Keratinocyte (primary cell): Measurements from ENCODE around the gene ZNF644. TPM values are rescaled to one million over a fixed set of nuclear protein-coding genes. Genes with fewer than 3 reads are reported as not detected.

ENCODE experiments used
- DNase-seq: peaks from one replicate; pipeline ENCODE4 v3.0.0-alpha.2; 2011; ENCODE audit warnings: low read depth, missing footprints, low spot score
- FAIRE-seq: peaks from 2 replicates; lab custom pipeline; 2011; peaks lifted over from hg19 to GRCh38; lab: Jason Lieb, UNC
- H2AFZ ChIP-seq: 2 replicates; pipeline ENCODE4 v1.6.0; 2012; ENCODE audit warnings: low read length, control low read depth, inconsistent platforms; ENCODE audit not compliant: control insufficient read depth
- H3K27ac ChIP-seq: 2 replicates; pipeline ENCODE4 v1.5.1; 2011; ENCODE audit warnings: low read length; ENCODE audit not compliant: control insufficient read depth, insufficient read depth
- H3K27me3 ChIP-seq: 3 replicates; pipeline ENCODE4 v1.6.0; 2011; ENCODE audit warnings: low read length; ENCODE audit not compliant: control insufficient read depth, insufficient read depth; ENCODE audit errors: extremely low read depth
- H3K36me3 ChIP-seq, 2 experiments: 2 replicates in 1 of 2; 3 replicates in 1 of 2; pipeline ENCODE4 v1.5.1; 2011; ENCODE audit warnings: low read length in 2 of 2, mild to moderate bottlenecking in 1 of 2; ENCODE audit not compliant: control insufficient read depth in 2 of 2, insufficient read depth in 2 of 2; ENCODE audit errors: extremely low read depth in 1 of 2
- H3K4me1 ChIP-seq: 3 replicates; pipeline ENCODE4 v1.5.1; 2011; ENCODE audit warnings: low read length; ENCODE audit not compliant: control insufficient read depth, insufficient read depth; ENCODE audit errors: extremely low read depth
- H3K4me2 ChIP-seq: 3 replicates; pipeline ENCODE4 v1.6.0; 2011; ENCODE audit warnings: low read depth, low read length; ENCODE audit not compliant: control insufficient read depth, insufficient read depth; ENCODE audit errors: extremely low read depth
- H3K4me3 ChIP-seq, 3 experiments: fragments of 200-600 bp in 1 of 3; sonication (generic) in 1 of 3; 2 replicates in 2 of 3; 3 replicates in 1 of 3; pipeline ENCODE4 v1.5.1; 2011 to 2016; ENCODE audit warnings: low read length in 3 of 3, mild to moderate bottlenecking in 3 of 3, control low read depth in 2 of 3, inconsistent platforms in 1 of 3, low read depth in 1 of 3, mixed read lengths in 1 of 3, mixed run types in 1 of 3, moderate library complexity in 1 of 3; ENCODE audit not compliant: control insufficient read depth in 2 of 3, insufficient read depth in 2 of 3; ENCODE audit errors: extremely low read depth in 1 of 3
- H3K79me2 ChIP-seq: 2 replicates; pipeline ENCODE4 v1.6.0; 2012; ENCODE audit warnings: low read length; ENCODE audit not compliant: control insufficient read depth, insufficient read depth
- H3K9ac ChIP-seq: 3 replicates; pipeline ENCODE4 v1.6.0; 2011; ENCODE audit warnings: low read length; ENCODE audit not compliant: control insufficient read depth, insufficient read depth; ENCODE audit errors: extremely low read depth
- H3K9me1 ChIP-seq: 3 replicates; pipeline ENCODE4 v1.6.0; 2011; ENCODE audit warnings: low read length; ENCODE audit not compliant: control insufficient read depth, insufficient read depth; ENCODE audit errors: extremely low read depth
- H3K9me3 ChIP-seq: 2 replicates; pipeline ENCODE4 v1.5.1; 2012; ENCODE audit warnings: low read depth, low read length; ENCODE audit not compliant: control insufficient read depth
- H4K20me1 ChIP-seq: 3 replicates; pipeline ENCODE4 v1.6.0; 2011; ENCODE audit warnings: low read length; ENCODE audit not compliant: control insufficient read depth, insufficient read depth; ENCODE audit errors: extremely low read depth
- CTCF ChIP-seq, 3 experiments: IDR thresholded peaks in 1 of 3; conservative IDR thresholded peaks in 1 of 3; optimal IDR thresholded peaks in 1 of 3; 2 replicates in 2 of 3; 3 replicates in 1 of 3; pipeline versions ENCODE3 to v1.5.1; 2011; ENCODE audit warnings: low read length in 3 of 3, mild to moderate bottlenecking in 3 of 3, moderate library complexity in 2 of 3, control low read depth in 1 of 3, inconsistent platforms in 1 of 3; ENCODE audit not compliant: insufficient read depth in 2 of 3; ENCODE audit errors: extremely low read depth in 1 of 3
- EZH2 ChIP-seq: IDR thresholded peaks from one replicate; pipeline ENCODE4 v1.6.1; 2012; ENCODE audit warnings: inconsistent platforms, mild to moderate bottlenecking, low read length, moderate library complexity
- dilution Hi-C: fragments of 300-500 bp; cut with MboI; formaldehyde crosslinking; loops from one replicate; pipeline ENCODE4 v1.7.0; 2020; ENCODE audit warnings: low sequenced_read_pairs; ENCODE audit not compliant: extremely low pct_ligation_motif_present
- polyA plus RNA-seq, 5 experiments: library from polyadenylated mRNA; depleted of rRNA in 3 of 5; stranded (reverse) in 3 of 5; stranded (forward) in 1 of 5; unstranded in 1 of 5; fragments of >200 nt; gene quantifications; 1 replicate in 1 of 5; 2 replicates in 3 of 5; 3 replicates in 1 of 5; pipeline versions ENCODE4 v1.2.1 to v1.2.3, GENCODE V29; 2011 to 2012; ENCODE audit warnings: missing spikeins in 2 of 5, low read depth in 1 of 5, low replicate concordance in 1 of 5

ZNF644 gene
- polyA plus RNA-seq, 1 donor (not counting 4 experiments of a cell fraction or from before 2014, with no cell fraction given) = 19.1 TPM

GRCh38 chr1:90989302-90989701 is 32.5 kb downstream of the ZNF644 start:
- Histone ChIP-seq H2AFZ (no peak overlapping the region), H3K4me1 (no peaks in the 10 kb centered on the region), H3K4me3 (no peak overlapping the region), H3K79me2 (peaks cover 98% of the 10 kb centered on the region), H4K20me1 (peaks cover 10% of the 10 kb centered on the region), H3K9me3 (no peaks in the 10 kb centered on the region), H3K9ac (no peak overlapping the region), H3K27me3 (no peaks in the 10 kb centered on the region), H3K27ac (no peak overlapping the region), H3K36me3 (no peaks in the 10 kb centered on the region), H3K4me2 (no peak overlapping the region), H3K9me1 (no peaks in the 10 kb centered on the region)
- no peak for DNase-seq
- TF ChIP-seq CTCF (optimal IDR thresholded peaks at IDR 0.05 in 1 of 3, IDR thresholded peaks at IDR 0.05 in 1 of 3, conservative IDR thresholded peaks at IDR 0.05 in 1 of 3; ENCODE audit: extremely low read depth in 1 of 3, insufficient read depth in 2 of 3, low read length in 3 of 3) = no peak
- TF ChIP-seq EZH2 = no peak
- dilution Hi-C loops = no loop called here
- FAIRE-seq = no peak

- Histone ChIP-seq H3K4me3 (no peak overlapping the region), H3K36me3 (no peaks in the 10 kb centered on the region), H3K9me3 (no peaks in the 10 kb centered on the region), H2AFZ (no peak overlapping the region), H3K27me3 (no peaks in the 10 kb centered on the region), H3K9ac (no peak overlapping the region), H4K20me1 (peaks cover 3% of the 10 kb centered on the region), H3K4me1 (no peaks in the 10 kb centered on the region), H3K79me2 (peaks cover 96% of the 10 kb centered on the region), H3K9me1 (no peaks in the 10 kb centered on the region), H3K27ac (no peak overlapping the region), H3K4me2 (no peak overlapping the region)
- FAIRE-seq (no peak), DNase-seq (no peak)
- dilution Hi-C loops = no loop called here
- TF ChIP-seq EZH2 = no peak
- no peak for TF ChIP-seq CTCF (optimal IDR thresholded peaks at IDR 0.05 in 1 of 3, IDR thresholded peaks at IDR 0.05 in 1 of 3, conservative IDR thresholded peaks at IDR 0.05 in 1 of 3; ENCODE audit: extremely low read depth in 1 of 3, insufficient read depth in 2 of 3, low read length in 3 of 3)
Measured at GRCh38 chr1:90987841-90988240, 34.0 kb downstream of the ZNF644 start.
